ENCODE measurements around the gene WDFY4.

The WDFY4 gene

DNA sequence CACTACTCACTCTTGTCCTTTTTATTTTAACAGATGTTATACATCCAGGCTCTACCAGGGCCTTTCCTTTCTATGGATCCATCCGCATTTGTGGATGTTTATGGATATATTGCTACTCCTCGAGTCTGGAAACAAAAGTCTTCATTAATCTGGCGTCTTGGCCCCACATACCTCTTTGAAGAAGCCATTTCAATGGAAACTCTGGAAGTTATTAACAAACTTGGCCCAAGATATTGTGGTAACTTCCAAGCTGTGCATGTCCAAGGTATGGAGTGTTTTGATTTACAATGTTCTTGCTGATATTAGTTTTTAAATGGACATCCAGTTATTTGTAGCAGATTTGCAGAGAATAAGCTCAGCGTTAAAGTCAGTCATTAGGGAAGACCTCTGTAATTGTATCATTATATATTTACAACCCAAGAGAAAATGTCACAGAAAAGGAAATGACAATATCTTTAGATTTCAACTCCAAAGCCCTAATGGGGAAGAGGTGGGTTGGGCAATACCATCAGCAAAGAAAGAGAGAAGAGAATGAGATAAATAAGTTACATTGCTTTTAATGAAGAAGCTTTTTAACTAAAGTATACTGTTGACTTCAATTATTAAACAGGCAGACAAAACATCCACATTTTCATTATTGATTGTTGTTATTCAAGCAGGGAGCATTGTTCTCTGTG lies 102.1 kb downstream of the WDFY4 start:
- H3K36me3 ChIP-seq (ENCODE audit: control insufficient read depth, insufficient read depth, low read length) = no peaks in the 10 kb centered on the region

GRCh38 chr10:48788554-48788953 lies 103.9 kb downstream of the WDFY4 start:
- Histone ChIP-seq H3K4me2 (ENCODE audit: low read length) (no peak overlapping the region), H3K9ac (no peak overlapping the region), H2AFZ (no peak overlapping the region), H3K9me3 (ENCODE audit: control insufficient read depth, low read length) (no peaks in the 10 kb centered on the region), H3K4me3 (ENCODE audit: low read depth, low read length) (no peak overlapping the region), H3K4me1 (no peaks in the 10 kb centered on the region), H3K79me2 (no peaks in the 10 kb centered on the region), H3K27ac (no peak overlapping the region), H3K27me3 (ENCODE audit: control insufficient read depth, insufficient read depth, low read length) (no peaks in the 10 kb centered on the region), H3K36me3 (ENCODE audit: control insufficient read depth, insufficient read depth, low read length) (no peaks in the 10 kb centered on the region)
- no peak for TF ChIP-seq CTCF (IDR thresholded peaks at IDR 0.05)

More for the DNA sequence above, 102.1 kb downstream of the WDFY4 start:
- H3K9ac ChIP-seq = no peak overlapping the region
- H3K27ac ChIP-seq = no peak overlapping the region
- no peaks in the 10 kb centered on the region for H3K27me3 ChIP-seq (ENCODE audit: control insufficient read depth, insufficient read depth, low read length)
- no peak overlapping the region for H3K4me3 ChIP-seq (ENCODE audit: low read depth, low read length)
- TF ChIP-seq CTCF (IDR thresholded peaks at IDR 0.05) = no peak
- no peak overlapping the region for H2AFZ ChIP-seq
- H3K79me2 ChIP-seq = no peaks in the 10 kb centered on the region
- no peaks in the 10 kb centered on the region for H3K9me3 ChIP-seq (ENCODE audit: control insufficient read depth, low read length)
- H3K4me2 ChIP-seq (ENCODE audit: low read length) = no peak overlapping the region
- H3K4me1 ChIP-seq = no peaks in the 10 kb centered on the region

- Histone ChIP-seq H3K27ac (no peak overlapping the region), H3K4me3 (ENCODE audit: low read depth, low read length) (no peak overlapping the region), H3K4me1 (no peaks in the 10 kb centered on the region), H2AFZ (no peak overlapping the region), H3K27me3 (ENCODE audit: control insufficient read depth, insufficient read depth, low read length) (no peaks in the 10 kb centered on the region), H3K9ac (no peak overlapping the region), H3K4me2 (ENCODE audit: low read length) (no peak overlapping the region), H3K36me3 (ENCODE audit: control insufficient read depth, insufficient read depth, low read length) (no peaks in the 10 kb centered on the region), H3K79me2 (no peaks in the 10 kb centered on the region), H3K9me3 (ENCODE audit: control insufficient read depth, low read length) (no peaks in the 10 kb centered on the region)
- TF ChIP-seq CTCF (IDR thresholded peaks at IDR 0.05) = no peak
These were observed 105.1 kb downstream of the WDFY4 start for GRCh38 chr10:48789486-48790456.

DNA sequence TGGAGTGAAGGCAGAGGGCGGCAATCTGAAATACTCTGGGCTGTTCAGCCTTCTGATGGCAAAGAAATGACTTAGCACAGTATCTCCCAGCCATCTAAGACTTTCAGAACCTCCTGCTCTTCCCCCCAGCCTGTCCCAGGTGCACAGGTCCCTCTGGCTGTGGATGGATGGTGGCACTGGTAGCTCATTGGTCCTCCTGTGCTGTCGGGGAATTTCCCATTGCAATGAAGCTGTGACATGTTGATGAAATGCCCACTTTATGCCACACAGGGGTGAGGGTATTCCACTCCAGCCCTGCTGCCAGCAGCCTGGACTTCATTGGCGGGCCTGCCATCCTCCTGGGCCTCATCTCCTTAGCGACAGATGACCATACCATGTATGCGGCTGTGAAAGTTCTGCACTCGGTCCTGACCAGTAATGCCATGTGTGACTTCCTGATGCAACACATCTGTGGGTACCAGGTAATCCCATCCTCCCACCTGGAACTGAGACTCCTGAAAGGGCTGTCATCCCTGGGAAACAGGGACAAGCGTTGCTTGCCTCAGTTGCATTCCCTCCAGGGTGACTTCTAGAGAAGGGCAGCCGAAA lies 105.9 kb downstream of the WDFY4 start:
- Histone ChIP-seq H2AFZ (no peak overlapping the region), H3K27me3 (ENCODE audit: control insufficient read depth, insufficient read depth, low read length) (no peaks in the 10 kb centered on the region), H3K9me3 (ENCODE audit: control insufficient read depth, low read length) (no peaks in the 10 kb centered on the region), H3K4me2 (ENCODE audit: low read length) (no peak overlapping the region), H3K4me3 (ENCODE audit: low read depth, low read length) (no peak overlapping the region), H3K27ac (no peak overlapping the region), H3K79me2 (no peaks in the 10 kb centered on the region), H3K9ac (no peak overlapping the region), H3K4me1 (no peaks in the 10 kb centered on the region), H3K36me3 (ENCODE audit: control insufficient read depth, insufficient read depth, low read length) (no peaks in the 10 kb centered on the region)
- no peak for TF ChIP-seq CTCF (IDR thresholded peaks at IDR 0.05)
